ENCODE measurements around the gene BTBD18.

- TF ChIP-seq CTCF (IDR thresholded peaks at IDR 0.05) (no peak), POLR2A (IDR thresholded peaks at IDR 0.05) (no peak)
These were observed 40.5 kb upstream of the BTBD18 start for GRCh38 chr11:57792060-57792541.
